SU-DHL-6 (cell line): Measurements from ENCODE around the gene SLC17A7.
"Not testable (repeated sequence)": the region's sequence is repeated elsewhere in the genome, so short reads cannot be mapped to it uniquely, and the experiment has no call there.

Experiments used
- H2AFZ ChIP-seq: fragments of 200-600 bp; sonication (generic); 2 replicates; pipeline ENCODE4 v1.6.1; 2014; ENCODE audit warnings: low read depth, mild to moderate bottlenecking, moderate library complexity, mixed read lengths, antibody characterized with exemption, low read length; ENCODE audit not compliant: severe bottlenecking
- H3F3A ChIP-seq: fragments of 200-600 bp; shearing (Covaris generic); 2 replicates; pipeline ENCODE4 v1.6.0; 2016; ENCODE audit warnings: antibody characterized with exemption, mild to moderate bottlenecking; ENCODE audit not compliant: insufficient read depth
- H3K27ac ChIP-seq: fragments of 200-600 bp; sonication (generic); 2 replicates; pipeline ENCODE4 v1.5.1; 2016; ENCODE audit warnings: low read depth, mild to moderate bottlenecking, low read length, moderate library complexity, mixed read lengths
- H3K27me3 ChIP-seq: fragments of 200-600 bp; sonication (generic), shearing (Covaris generic); 2 replicates; pipeline ENCODE4 v1.6.0; 2014; ENCODE audit warnings: mild to moderate bottlenecking, low read length
- H3K36me3 ChIP-seq: fragments of 200-600 bp; sonication (generic); 2 replicates; pipeline ENCODE4 v1.6.1; 2014; ENCODE audit warnings: mild to moderate bottlenecking, low read length, mixed read lengths
- H3K4me2 ChIP-seq: fragments of 300-600, 200-600 bp; shearing (Covaris generic), sonication (generic); 2 replicates; pipeline ENCODE4 v1.6.0; 2014; ENCODE audit warnings: low read length, low read depth, mild to moderate bottlenecking; ENCODE audit not compliant: poor library complexity, severe bottlenecking
- H3K4me3 ChIP-seq: fragments of 200-600 bp; sonication (generic); 2 replicates; pipeline ENCODE4 v1.5.1; 2014; ENCODE audit warnings: antibody characterized with exemption, low read length, mild to moderate bottlenecking, mixed read lengths; ENCODE audit not compliant: insufficient read depth, poor library complexity, severe bottlenecking
- H3K79me2 ChIP-seq: fragments of 200-600 bp; sonication (generic); 2 replicates; pipeline ENCODE4 v1.6.1; 2014; ENCODE audit warnings: mild to moderate bottlenecking, low read length, moderate library complexity; ENCODE audit not compliant: insufficient read depth
- H3K9ac ChIP-seq: fragments of 200-600 bp; sonication (generic); 2 replicates; pipeline ENCODE4 v1.7.0; 2014; ENCODE audit warnings: mild to moderate bottlenecking, low read length
- H3K9me2 ChIP-seq: fragments of 200-600 bp; sonication (generic); replicated peaks from 2 replicates; pipeline ENCODE4 v1.6.1; 2014; ENCODE audit warnings: low read length; ENCODE audit not compliant: insufficient read depth
- H3K9me3 ChIP-seq: fragments of 200-600 bp; sonication (generic); 2 replicates; pipeline ENCODE4 v1.6.1; 2014; ENCODE audit warnings: low read length, mixed read lengths; ENCODE audit not compliant: insufficient read depth
- H4K20me1 ChIP-seq: fragments of 200-600 bp; sonication (generic); 2 replicates; pipeline ENCODE4 v1.6.1; 2014; ENCODE audit warnings: low read depth, mild to moderate bottlenecking, antibody characterized with exemption, low read length, moderate library complexity, mixed read lengths
- EZH2phosphoT487 ChIP-seq: fragments of 200-600 bp; sonication (generic), shearing (Covaris generic); conservative IDR thresholded peaks from 2 replicates; pipeline ENCODE4 v1.6.1; 2018; ENCODE audit warnings: mild to moderate bottlenecking, antibody characterized with exemption, low read length, moderate library complexity, mixed read lengths
- TF ChIP-seq, protein P1 (sequence below): fragments of 200-600 bp; sonication (generic); IDR thresholded peaks from one replicate; pipeline ENCODE4 v1.5.1; 2017; ENCODE audit warnings: antibody characterized with exemption, mild to moderate bottlenecking, low read length, moderate library complexity; ENCODE audit not compliant: insufficient read depth, poor library complexity, severe bottlenecking

Gene SLC17A7

DNA sequence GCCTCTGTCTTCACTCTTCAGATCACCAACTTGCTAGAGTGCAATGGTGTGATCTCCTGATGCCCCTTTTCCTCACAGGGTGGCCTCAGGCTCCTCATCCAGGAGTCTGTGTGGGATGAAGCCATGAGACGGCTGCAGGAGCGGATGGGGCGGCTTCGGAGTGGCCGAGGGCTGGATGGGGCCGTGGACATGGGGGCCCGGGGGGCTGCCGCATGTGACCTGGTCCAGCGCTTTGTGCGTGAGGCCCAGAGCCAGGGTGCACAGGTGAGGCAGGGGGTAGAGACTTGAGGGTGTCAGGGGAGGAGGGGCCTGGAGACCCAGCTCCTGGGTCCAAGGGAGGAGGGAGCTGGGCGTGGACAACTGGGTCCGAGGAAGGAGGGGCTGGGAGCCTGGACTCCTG lies 21.2 kb upstream of the SLC17A7 start:
- Histone ChIP-seq H3K27me3 (no peaks in the 10 kb centered on the region), H3K4me2 (no peak overlapping the region), H4K20me1 (no peaks in the 10 kb centered on the region), H3F3A (no peaks in the 10 kb centered on the region), H3K4me3 (no peak overlapping the region), H3K27ac (no peak overlapping the region), H2AFZ (no peak overlapping the region), H3K36me3 (no peaks in the 10 kb centered on the region), H3K79me2 (no peaks in the 10 kb centered on the region), H3K9me3 (no peaks in the 10 kb centered on the region), H3K9me2 (no peaks in the 10 kb centered on the region), H3K9ac (no peak overlapping the region)
- no peak for TF ChIP-seq EZH2phosphoT487
- TF ChIP-seq, protein P1, sequence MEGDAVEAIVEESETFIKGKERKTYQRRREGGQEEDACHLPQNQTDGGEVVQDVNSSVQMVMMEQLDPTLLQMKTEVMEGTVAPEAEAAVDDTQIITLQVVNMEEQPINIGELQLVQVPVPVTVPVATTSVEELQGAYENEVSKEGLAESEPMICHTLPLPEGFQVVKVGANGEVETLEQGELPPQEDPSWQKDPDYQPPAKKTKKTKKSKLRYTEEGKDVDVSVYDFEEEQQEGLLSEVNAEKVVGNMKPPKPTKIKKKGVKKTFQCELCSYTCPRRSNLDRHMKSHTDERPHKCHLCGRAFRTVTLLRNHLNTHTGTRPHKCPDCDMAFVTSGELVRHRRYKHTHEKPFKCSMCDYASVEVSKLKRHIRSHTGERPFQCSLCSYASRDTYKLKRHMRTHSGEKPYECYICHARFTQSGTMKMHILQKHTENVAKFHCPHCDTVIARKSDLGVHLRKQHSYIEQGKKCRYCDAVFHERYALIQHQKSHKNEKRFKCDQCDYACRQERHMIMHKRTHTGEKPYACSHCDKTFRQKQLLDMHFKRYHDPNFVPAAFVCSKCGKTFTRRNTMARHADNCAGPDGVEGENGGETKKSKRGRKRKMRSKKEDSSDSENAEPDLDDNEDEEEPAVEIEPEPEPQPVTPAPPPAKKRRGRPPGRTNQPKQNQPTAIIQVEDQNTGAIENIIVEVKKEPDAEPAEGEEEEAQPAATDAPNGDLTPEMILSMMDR, result no peak

DNA sequence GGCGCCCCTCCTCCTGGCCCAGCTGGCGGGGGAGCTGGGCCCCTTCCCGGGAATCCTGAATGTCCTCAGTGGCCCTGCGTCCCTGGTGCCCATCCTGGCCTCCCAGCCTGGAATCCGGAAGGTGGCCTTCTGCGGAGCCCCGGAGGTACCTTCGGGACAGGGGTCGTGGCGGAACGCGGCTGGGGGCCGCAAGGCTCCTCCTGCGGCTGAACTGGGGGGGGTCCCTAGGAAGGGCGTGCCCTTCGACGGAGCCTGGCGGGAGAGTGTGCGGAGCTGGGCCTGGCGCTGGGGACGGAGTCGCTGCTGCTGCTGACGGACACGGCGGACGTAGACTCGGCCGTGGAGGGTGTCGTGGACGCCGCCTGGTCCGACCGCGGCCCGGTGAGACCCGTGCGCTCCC lies 20.3 kb upstream of the SLC17A7 start:
- no peaks in the 10 kb centered on the region for H3K79me2 ChIP-seq
- no peak for TF ChIP-seq EZH2phosphoT487
- TF ChIP-seq, protein P1, result no peak
- no peak overlapping the region for H3K4me2 ChIP-seq
- H3K27me3 ChIP-seq, result no peaks in the 10 kb centered on the region
- no peak overlapping the region for H3K4me3 ChIP-seq
- H3K9me3 ChIP-seq, result no peaks in the 10 kb centered on the region
- no peaks in the 10 kb centered on the region for H3K9me2 ChIP-seq
- H3K9ac ChIP-seq, result no peak overlapping the region
- no peak overlapping the region for H3K27ac ChIP-seq
- H4K20me1 ChIP-seq, result no peaks in the 10 kb centered on the region
- no peaks in the 10 kb centered on the region for H3K36me3 ChIP-seq
- H3F3A ChIP-seq, result no peaks in the 10 kb centered on the region
- H2AFZ ChIP-seq, result no peak overlapping the region

DNA sequence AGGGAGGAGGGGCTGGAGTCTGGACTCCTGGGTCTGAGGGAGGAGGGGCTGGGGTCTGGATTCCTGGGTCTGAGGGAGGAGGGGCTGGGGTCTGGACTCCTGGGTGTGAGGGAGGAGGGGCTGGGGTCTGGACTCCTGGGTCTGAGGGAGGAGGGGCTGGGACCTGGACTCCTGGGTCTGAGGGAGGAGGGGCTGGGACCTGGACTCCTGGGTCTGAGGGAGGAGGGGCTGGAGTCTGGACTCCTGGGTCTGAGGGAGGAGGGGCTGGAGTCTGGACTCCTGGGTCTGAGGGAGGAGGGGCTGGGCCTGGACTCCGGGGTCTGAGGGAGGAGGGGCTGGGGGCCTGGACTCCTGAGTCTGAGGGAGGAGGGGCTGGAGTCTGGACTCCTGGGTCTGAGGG lies 19.8 kb upstream of the SLC17A7 start:
- not testable (repeated sequence) for H4K20me1 ChIP-seq, H3K36me3 ChIP-seq

DNA sequence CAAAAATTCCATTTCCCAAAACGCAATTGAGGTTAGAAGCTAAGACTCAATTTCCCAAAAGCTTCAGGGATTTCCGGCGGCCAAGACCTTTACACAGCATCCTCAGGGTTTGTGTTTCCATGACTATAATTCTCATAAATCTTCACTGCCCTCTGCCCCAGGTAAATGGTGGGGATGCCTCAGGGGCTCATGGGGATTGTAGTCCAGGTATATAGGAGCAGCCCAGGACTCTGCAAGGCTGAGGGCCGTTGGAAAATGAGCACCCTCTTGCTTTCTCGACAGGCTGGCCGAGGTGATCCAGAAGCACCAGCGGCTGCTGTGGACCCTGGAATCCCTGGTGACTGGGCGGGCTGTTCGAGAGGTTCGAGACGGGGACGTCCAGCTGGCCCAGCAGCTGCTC lies 18.1 kb upstream of the SLC17A7 start:
- H3F3A ChIP-seq, result 0 out of 2 replicates have a peak, but pooled peaks cover 6% of the 10 kb centered on the region
- no peaks in the 10 kb centered on the region for H4K20me1 ChIP-seq
- H3K27me3 ChIP-seq, result no peaks in the 10 kb centered on the region
- no peak overlapping the region for H3K4me2 ChIP-seq
- no peak overlapping the region for H3K4me3 ChIP-seq
- no peaks in the 10 kb centered on the region for H3K9me2 ChIP-seq
- H3K9ac ChIP-seq, result no peak overlapping the region
- peaks cover 9% of the 10 kb centered on the region for H3K79me2 ChIP-seq
- no peaks in the 10 kb centered on the region for H3K36me3 ChIP-seq
- no peak overlapping the region for H3K27ac ChIP-seq
- no peak overlapping the region for H2AFZ ChIP-seq
- no peak for TF ChIP-seq EZH2phosphoT487
- TF ChIP-seq, protein P1, result no peak
- H3K9me3 ChIP-seq, result no peaks in the 10 kb centered on the region

More for the DNA sequence above, 19.8 kb upstream of the SLC17A7 start:
- H3K9me3 ChIP-seq, H2AFZ ChIP-seq, H3K27ac ChIP-seq, H3K9ac ChIP-seq, H3K27me3 ChIP-seq, H3F3A ChIP-seq, H3K4me3 ChIP-seq, H3K4me2 ChIP-seq, H3K79me2 ChIP-seq, H3K9me2 ChIP-seq: not testable (repeated sequence)
